BJ (cell line): Measurements from ENCODE around the gene SGK2. TPM values are rescaled to one million over a fixed set of nuclear protein-coding genes. Genes with fewer than 3 reads are reported as not detected.

ENCODE experiments used
- CTCF ChIA-PET: fragments of 350-600 bp; formaldehyde crosslinking; extraction: SDS; loops from one replicate; lab custom pipeline; 2021; ENCODE audit warnings: antibody characterized with exemption, inconsistent platforms; lab: Yijun Ruan, JAX
- POLR2A ChIA-PET: fragments of 300-600 bp; sonication (Branson Sonifier 250); formaldehyde crosslinking; extraction: SDS; loops from one replicate; lab custom pipeline; 2021; ENCODE audit warnings: antibody characterized with exemption; lab: Charles Lee
- DNase-seq: peaks from one replicate; pipeline ENCODE4 v3.0.0-alpha.2; 2011; ENCODE audit warnings: low read depth
- H3K27me3 ChIP-seq: 2 replicates; pipeline ENCODE4 v1.6.0; 2011; ENCODE audit warnings: low read length; ENCODE audit not compliant: control insufficient read depth, insufficient read depth
- H3K36me3 ChIP-seq: 2 replicates; pipeline ENCODE4 v1.5.1; 2011; ENCODE audit warnings: low read length; ENCODE audit not compliant: control insufficient read depth, insufficient read depth
- H3K4me3 ChIP-seq: 2 replicates; pipeline ENCODE4 v1.5.1; 2011; ENCODE audit warnings: low read depth, mild to moderate bottlenecking, control low read depth, low read length
- polyA plus RNA-seq: library from polyadenylated mRNA; depleted of rRNA; stranded (reverse); fragments of >200 nt; gene quantifications from 2 replicates; pipeline ENCODE4 v1.2.3, GENCODE V29; 2011
- TF ChIP-seq, protein P1 (sequence below): IDR thresholded peaks from 2 replicates; pipeline ENCODE4 v1.5.1; 2011; ENCODE audit warnings: low read depth, mild to moderate bottlenecking, control low read depth, inconsistent platforms, low read length, moderate library complexity; ENCODE audit not compliant: insufficient read depth

Gene SGK2
- polyA plus RNA-seq, 1 experiment = 0.16 TPM

GRCh38 chr20:43568706-43569105 is 9.9 kb downstream of the SGK2 start:
- CTCF ChIA-PET = interaction anchor here (2.5 kb wide), 1 partner anchor 30 kb away, joined by 11 read pairs; no protein-coding TSS in a partner anchor
- Histone ChIP-seq H3K27me3 (no peaks in the 10 kb centered on the region), H3K4me3 (no peak overlapping the region), H3K36me3 (no peaks in the 10 kb centered on the region)
- DNase-seq = no peak
- TF ChIP-seq, protein P1, sequence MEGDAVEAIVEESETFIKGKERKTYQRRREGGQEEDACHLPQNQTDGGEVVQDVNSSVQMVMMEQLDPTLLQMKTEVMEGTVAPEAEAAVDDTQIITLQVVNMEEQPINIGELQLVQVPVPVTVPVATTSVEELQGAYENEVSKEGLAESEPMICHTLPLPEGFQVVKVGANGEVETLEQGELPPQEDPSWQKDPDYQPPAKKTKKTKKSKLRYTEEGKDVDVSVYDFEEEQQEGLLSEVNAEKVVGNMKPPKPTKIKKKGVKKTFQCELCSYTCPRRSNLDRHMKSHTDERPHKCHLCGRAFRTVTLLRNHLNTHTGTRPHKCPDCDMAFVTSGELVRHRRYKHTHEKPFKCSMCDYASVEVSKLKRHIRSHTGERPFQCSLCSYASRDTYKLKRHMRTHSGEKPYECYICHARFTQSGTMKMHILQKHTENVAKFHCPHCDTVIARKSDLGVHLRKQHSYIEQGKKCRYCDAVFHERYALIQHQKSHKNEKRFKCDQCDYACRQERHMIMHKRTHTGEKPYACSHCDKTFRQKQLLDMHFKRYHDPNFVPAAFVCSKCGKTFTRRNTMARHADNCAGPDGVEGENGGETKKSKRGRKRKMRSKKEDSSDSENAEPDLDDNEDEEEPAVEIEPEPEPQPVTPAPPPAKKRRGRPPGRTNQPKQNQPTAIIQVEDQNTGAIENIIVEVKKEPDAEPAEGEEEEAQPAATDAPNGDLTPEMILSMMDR = no peak
- POLR2A ChIA-PET = no interaction called here

GRCh38 chr20:43569282-43569681 is 10.5 kb downstream of the SGK2 start:
- CTCF ChIA-PET = interaction anchor here (1.2 to 2.5 kb wide), 2 partner anchors 10 to 31 kb away, joined by 4 to 11 read pairs; partner anchors contain the start of gene SGK2
- POLR2A ChIA-PET = no interaction called here
- Histone ChIP-seq H3K4me3 (no peak overlapping the region), H3K36me3 (no peaks in the 10 kb centered on the region), H3K27me3 (no peaks in the 10 kb centered on the region)
- TF ChIP-seq, protein P1 = no peak
- no peak for DNase-seq

- ChIA-PET CTCF (interaction anchor here (1.2 to 2.5 kb wide), 2 partner anchors 11 to 32 kb away, joined by 4 to 11 read pairs; partner anchors contain the start of gene SGK2), POLR2A (no interaction called here)
Observed at GRCh38 chr20:43570496-43570895, 11.7 kb downstream of the SGK2 start.

GRCh38 chr20:43571310-43571709 is 12.5 kb downstream of the SGK2 start:
- H3K36me3 ChIP-seq = no peaks in the 10 kb centered on the region

More at GRCh38 chr20:43570496-43570895, 11.7 kb downstream of the SGK2 start:
- Histone ChIP-seq H3K4me3 (no peak overlapping the region), H3K27me3 (no peaks in the 10 kb centered on the region), H3K36me3 (no peaks in the 10 kb centered on the region)
- DNase-seq = no peak
- TF ChIP-seq, protein P1 = no peak

DNA sequence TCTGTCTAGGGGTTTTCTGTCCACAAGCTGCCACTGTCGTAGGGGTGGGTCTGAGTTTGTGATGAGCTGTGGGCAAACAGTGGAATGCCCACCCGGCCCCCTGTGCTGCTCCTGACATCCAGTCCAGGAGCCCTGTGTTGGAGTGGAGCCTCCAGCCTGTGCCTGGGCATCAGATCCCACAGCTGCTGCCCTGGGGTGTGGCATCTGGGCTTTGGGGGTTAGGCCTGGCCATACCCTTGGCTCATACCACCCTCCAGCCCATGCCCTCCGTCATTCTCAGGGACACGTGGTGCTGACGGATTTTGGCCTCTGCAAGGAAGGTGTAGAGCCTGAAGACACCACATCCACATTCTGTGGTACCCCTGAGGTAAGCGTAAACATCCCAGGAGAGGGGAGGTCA is 12.9 kb downstream of the SGK2 start:
- TF ChIP-seq, protein P1 = no peak
- Histone ChIP-seq H3K27me3 (no peaks in the 10 kb centered on the region), H3K36me3 (no peaks in the 10 kb centered on the region), H3K4me3 (no peak overlapping the region)
- no peak for DNase-seq
- POLR2A ChIA-PET = no interaction called here
- CTCF ChIA-PET = interaction anchor here (0.9 to 1.4 kb wide), 3 partner anchors 20 to 121 kb away, joined by 3 read pairs; no protein-coding TSS in a partner anchor

More at GRCh38 chr20:43571310-43571709, 12.5 kb downstream of the SGK2 start:
- no peak overlapping the region for H3K4me3 ChIP-seq
- ChIA-PET POLR2A (no interaction called here), CTCF (interaction anchor here (0.9 to 1.4 kb wide), 3 partner anchors 20 to 122 kb away, joined by 3 read pairs; no protein-coding TSS in a partner anchor)
- DNase-seq = no peak
- no peaks in the 10 kb centered on the region for H3K27me3 ChIP-seq
- TF ChIP-seq, protein P1 = no peak
